Nephron progenitor cell (in vitro differentiated cells): ENCODE measurements around the gene SYNE2.

Source experiments
- DNase-seq: peaks from one replicate; pipeline ENCODE4 v3.0.0; 2021
- H3K27ac Mint-ChIP-seq: 2 replicates; pipeline ENCODE4 v1.8.0; 2021; ENCODE audit warnings: mild to moderate bottlenecking, moderate library complexity, mixed read lengths
- H3K27me3 Mint-ChIP-seq: 2 replicates; pipeline ENCODE4 v1.8.0; 2021; ENCODE audit warnings: mild to moderate bottlenecking, low read depth, mixed read lengths; ENCODE audit not compliant: poor library complexity
- H3K36me3 Mint-ChIP-seq: 2 replicates; pipeline ENCODE4 v1.8.0; 2021; ENCODE audit warnings: low read depth, mixed read lengths
- H3K4me1 Mint-ChIP-seq: 2 replicates; pipeline ENCODE4 v1.8.0; 2021; ENCODE audit warnings: mixed read lengths
- H3K4me3 Mint-ChIP-seq: 2 replicates; pipeline ENCODE4 v1.8.0; 2021; ENCODE audit warnings: mild to moderate bottlenecking, moderate library complexity, mixed read lengths
- H3K9me3 Mint-ChIP-seq: 2 replicates; pipeline ENCODE4 v1.8.0; 2021; ENCODE audit warnings: mild to moderate bottlenecking, moderate library complexity, mixed read lengths
- TF ChIP-seq, protein P1 (sequence below): fragments of 200-600 bp; sonication (generic); IDR thresholded peaks from 2 replicates; pipeline ENCODE4 v1.5.0; 2021; ENCODE audit warnings: antibody characterized with exemption

SYNE2 gene

DNA sequence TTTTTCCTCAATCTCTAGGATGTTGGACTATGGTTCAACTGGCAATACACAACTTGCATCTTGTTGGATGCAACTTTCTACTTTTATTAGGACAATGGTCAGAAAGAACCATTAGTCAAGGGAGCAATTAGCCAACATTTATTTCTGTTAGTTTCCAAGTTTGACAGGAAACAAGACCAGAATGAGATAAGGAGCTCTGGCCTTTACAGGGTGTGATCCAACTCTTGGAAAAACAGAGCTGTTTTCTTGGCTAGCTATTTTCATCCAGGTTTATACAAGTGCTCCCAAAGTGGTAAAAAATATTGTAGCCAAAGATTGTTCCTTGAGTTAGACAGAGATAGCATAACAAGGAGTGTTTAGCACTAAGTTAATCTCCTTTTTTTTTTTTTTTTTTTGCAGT lies 3.9 kb upstream of the SYNE2 start:
- peaks cover 8% of the 10 kb centered on the region for H3K4me1 Mint-ChIP-seq
- DNase-seq: no peak
- TF ChIP-seq, protein P1, sequence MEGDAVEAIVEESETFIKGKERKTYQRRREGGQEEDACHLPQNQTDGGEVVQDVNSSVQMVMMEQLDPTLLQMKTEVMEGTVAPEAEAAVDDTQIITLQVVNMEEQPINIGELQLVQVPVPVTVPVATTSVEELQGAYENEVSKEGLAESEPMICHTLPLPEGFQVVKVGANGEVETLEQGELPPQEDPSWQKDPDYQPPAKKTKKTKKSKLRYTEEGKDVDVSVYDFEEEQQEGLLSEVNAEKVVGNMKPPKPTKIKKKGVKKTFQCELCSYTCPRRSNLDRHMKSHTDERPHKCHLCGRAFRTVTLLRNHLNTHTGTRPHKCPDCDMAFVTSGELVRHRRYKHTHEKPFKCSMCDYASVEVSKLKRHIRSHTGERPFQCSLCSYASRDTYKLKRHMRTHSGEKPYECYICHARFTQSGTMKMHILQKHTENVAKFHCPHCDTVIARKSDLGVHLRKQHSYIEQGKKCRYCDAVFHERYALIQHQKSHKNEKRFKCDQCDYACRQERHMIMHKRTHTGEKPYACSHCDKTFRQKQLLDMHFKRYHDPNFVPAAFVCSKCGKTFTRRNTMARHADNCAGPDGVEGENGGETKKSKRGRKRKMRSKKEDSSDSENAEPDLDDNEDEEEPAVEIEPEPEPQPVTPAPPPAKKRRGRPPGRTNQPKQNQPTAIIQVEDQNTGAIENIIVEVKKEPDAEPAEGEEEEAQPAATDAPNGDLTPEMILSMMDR: no peak
- no peak overlapping the region for H3K4me3 Mint-ChIP-seq
- peaks cover 19% of the 10 kb centered on the region for H3K27me3 Mint-ChIP-seq
- H3K36me3 Mint-ChIP-seq: no peaks in the 10 kb centered on the region
- no peaks in the 10 kb centered on the region for H3K9me3 Mint-ChIP-seq
- no peak overlapping the region for H3K27ac Mint-ChIP-seq

DNA sequence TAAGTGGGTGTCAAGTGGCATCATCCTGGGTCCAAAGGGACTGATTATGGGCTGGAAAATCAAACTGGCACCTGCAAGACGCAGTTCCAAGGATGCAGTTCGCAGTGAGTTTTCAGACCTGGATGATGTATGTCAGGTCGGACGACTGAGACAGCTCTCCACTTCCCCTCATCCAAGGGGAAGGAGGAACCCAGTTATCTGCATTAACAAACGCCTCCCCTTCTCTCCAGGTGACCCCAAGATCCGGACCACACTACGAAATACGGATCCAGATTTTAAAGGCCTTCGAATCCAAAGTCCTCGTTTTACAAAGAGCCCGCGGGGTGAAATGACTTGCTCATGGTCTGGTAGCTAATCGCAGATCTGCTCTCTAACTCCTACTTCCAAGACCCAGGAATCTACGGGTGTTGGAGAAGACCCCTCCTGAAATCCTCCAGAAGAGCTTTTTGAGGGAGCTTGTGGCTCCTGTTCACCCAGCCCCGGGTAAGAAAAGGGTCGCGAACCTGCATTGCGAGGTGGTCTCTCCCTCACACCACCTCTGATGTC lies 460 bp upstream of the SYNE2 start:
- Mint-ChIP-seq H3K27me3 (peaks cover 27% of the 10 kb centered on the region), H3K4me1 (peaks cover 28% of the 10 kb centered on the region), H3K9me3 (no peaks in the 10 kb centered on the region), H3K27ac (no peak overlapping the region), H3K36me3 (no peaks in the 10 kb centered on the region), H3K4me3 (peak overlapping the region; percentile 98)
- TF ChIP-seq, protein P1: no peak
- no peak for DNase-seq

DNA sequence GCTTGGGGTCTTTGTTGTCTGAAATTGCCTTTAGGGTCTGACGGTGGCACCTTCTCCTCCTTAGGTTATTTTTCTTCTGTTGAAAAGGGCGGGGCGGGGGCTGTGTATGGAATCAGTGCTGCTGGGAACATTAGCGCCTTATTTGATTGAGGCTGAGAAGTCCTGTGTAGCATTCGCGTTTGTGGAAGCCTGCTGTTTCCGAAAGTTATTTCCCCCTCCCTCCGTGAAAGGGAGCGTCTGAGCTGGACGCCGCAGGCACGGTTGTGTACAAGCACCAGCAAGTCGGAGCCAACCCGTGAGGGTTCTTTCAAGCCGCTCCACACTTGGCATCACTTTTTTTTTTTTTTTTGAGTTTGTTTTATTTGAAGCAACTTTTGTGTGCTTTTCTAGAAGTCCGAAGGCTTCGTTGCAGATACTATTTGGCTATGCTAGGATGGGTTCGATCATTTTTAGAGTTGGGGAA lies 1.1 kb downstream of the SYNE2 start:
- H3K9me3 Mint-ChIP-seq: no peaks in the 10 kb centered on the region
- TF ChIP-seq, protein P1: no peak
- peak overlapping the region; percentile 98 for H3K4me3 Mint-ChIP-seq
- H3K4me1 Mint-ChIP-seq: peaks cover 28% of the 10 kb centered on the region
- peaks cover 4% of the 10 kb centered on the region for H3K36me3 Mint-ChIP-seq
- H3K27ac Mint-ChIP-seq: peak overlapping the region; percentile 97
- DNase-seq: peak; percentile 37
- H3K27me3 Mint-ChIP-seq: peaks cover 27% of the 10 kb centered on the region

DNA sequence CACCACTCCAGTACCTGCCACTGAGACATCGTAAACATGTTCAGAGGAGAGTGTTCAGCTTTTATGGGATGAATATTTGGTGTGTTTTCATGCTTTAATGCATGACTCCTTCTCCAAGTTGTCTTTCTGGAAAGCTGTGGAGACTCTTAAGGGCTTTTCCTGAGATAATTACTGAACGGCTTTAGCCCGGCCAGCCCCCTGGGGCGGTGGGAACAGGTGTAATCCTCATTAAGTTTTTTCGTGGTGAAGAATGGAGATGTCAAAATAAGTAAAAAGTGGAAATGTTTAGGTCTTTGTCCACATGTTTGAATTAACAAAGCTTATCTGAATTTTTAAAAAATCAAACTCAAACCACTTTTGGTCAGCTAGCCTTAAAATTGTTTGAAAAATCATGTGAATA lies 1.5 kb downstream of the SYNE2 start:
- DNase-seq: no peak
- H3K4me1 Mint-ChIP-seq: peaks cover 28% of the 10 kb centered on the region
- no peak overlapping the region for H3K27ac Mint-ChIP-seq
- H3K4me3 Mint-ChIP-seq: peak overlapping the region; percentile 98
- H3K36me3 Mint-ChIP-seq: peaks cover 4% of the 10 kb centered on the region
- TF ChIP-seq, protein P1: no peak
- peaks cover 27% of the 10 kb centered on the region for H3K27me3 Mint-ChIP-seq
- no peaks in the 10 kb centered on the region for H3K9me3 Mint-ChIP-seq

DNA sequence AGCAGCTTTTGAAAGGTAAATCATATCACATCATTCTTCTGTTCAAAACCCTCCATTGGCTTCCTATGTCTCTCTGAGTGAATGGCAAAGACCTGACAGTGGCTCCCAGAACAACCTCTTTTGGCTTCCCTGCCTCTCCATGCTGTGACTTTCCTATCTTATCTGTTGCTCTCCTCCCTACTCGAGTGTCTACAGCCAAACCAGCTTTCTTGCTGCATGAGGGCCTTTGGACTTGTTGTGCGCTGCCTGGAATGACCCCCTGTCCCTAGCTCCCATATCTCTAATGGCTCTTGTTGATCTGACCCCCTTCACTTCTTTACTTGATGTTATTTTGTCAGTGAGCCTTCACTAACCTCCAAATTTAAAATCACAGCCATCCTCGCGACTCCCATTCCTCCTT lies 2.5 kb downstream of the SYNE2 start:
- TF ChIP-seq, protein P1: no peak
- H3K27me3 Mint-ChIP-seq: peaks cover 24% of the 10 kb centered on the region
- H3K4me1 Mint-ChIP-seq: peaks cover 34% of the 10 kb centered on the region
- H3K9me3 Mint-ChIP-seq: no peaks in the 10 kb centered on the region
- H3K27ac Mint-ChIP-seq: no peak overlapping the region
- no peak for DNase-seq
- H3K4me3 Mint-ChIP-seq: peak overlapping the region; percentile 71
- H3K36me3 Mint-ChIP-seq: peaks cover 4% of the 10 kb centered on the region

DNA sequence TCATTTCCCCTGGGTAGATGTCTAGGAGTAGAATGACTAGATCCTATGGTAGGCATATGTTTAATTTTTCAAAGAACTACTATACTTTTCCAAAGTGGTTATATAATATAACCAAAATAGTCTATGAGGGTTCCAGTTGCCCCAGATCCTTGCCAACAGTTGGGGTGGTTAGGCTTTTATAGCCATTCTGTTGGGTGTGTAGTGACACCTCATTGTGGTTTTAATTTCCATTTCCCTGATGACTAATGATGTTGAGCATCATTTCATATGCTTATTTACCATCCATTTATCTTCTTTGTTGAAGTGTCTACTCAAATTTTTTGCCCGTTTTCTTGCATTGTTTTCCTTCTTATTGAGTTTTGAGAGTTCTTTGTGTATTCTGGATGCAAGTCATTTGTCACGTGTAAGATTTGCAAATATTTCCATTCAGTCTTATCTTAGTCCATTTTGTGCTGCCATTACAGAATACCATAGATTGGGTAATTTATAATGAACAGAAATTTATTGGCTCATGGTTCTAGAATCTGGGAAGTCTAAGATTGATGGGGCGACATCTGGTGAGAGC lies 4.7 kb downstream of the SYNE2 start:
- DNase-seq: no peak
- TF ChIP-seq, protein P1: no peak
- H3K9me3 Mint-ChIP-seq: no peaks in the 10 kb centered on the region
- H3K27me3 Mint-ChIP-seq: peaks cover 8% of the 10 kb centered on the region
- no peak overlapping the region for H3K4me3 Mint-ChIP-seq
- H3K36me3 Mint-ChIP-seq: peaks cover 4% of the 10 kb centered on the region
- H3K4me1 Mint-ChIP-seq: peaks cover 35% of the 10 kb centered on the region
- H3K27ac Mint-ChIP-seq: no peak overlapping the region
